ENCODE results near the gene ATP6AP2. TPM values are rescaled to one million over a fixed set of nuclear protein-coding genes. Genes with fewer than 3 reads are reported as not detected.
"Not testable (repeated sequence)": the region's sequence is repeated elsewhere in the genome, so short reads cannot be mapped to it uniquely, and the experiment has no call there.

ATP6AP2 gene
- total RNA-seq, 1 donor from 2014 or later: 48.5 TPM

DNA sequence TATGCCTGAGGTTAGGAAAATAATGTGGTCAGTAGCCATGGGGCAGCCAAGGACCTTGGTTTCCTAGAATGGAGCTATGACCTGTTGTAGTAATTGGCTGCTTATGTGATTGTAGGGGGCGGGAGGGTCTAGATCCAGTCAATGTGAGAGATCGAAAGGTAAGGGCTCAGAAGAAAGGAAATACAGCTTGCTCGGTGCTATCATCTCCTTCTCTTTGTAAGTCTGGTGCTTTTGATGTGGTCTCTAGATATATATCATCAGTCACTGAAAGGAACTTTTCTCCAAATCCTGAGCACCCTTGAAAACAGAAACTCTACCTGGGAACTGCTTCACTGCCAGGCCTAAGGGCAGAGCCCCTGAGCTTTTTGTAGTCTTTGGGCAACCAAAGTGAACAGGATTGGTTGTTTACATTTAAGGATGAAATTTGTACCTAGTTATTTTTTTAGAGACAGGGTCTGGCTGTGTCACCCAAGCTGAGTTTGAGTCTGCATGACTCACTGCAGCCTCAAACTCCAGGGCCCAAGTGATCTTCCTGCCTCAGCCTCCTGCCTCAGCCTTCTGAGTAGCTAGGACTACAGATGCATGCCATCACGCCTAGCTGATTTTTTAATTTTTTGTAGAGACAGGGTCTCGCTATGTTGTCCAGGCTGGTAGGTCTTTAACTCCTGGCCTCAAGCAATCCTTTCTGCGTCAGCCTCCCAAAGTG lies 9.0 kb downstream of the ATP6AP2 start:
- not testable (repeated sequence) for H3K9ac ChIP-seq (ENCODE audit: low read depth in 1 of 3, low read length in 3 of 3); H3K4me1 ChIP-seq (ENCODE audit: control insufficient read depth in 3 of 3, insufficient read depth in 3 of 3, low read length in 3 of 3); H3K9me3 ChIP-seq (ENCODE audit: control insufficient read depth in 3 of 3, low read length in 3 of 3); H3K4me3 ChIP-seq (ENCODE audit: low read length in 3 of 3); H3K27ac ChIP-seq (ENCODE audit: low read depth, low read length); H3K27me3 ChIP-seq (ENCODE audit: control insufficient read depth in 3 of 3, insufficient read depth in 3 of 3, low read length in 3 of 3)
- H3K36me3 ChIP-seq (ENCODE audit: control insufficient read depth in 3 of 3, insufficient read depth in 3 of 3, low read length in 3 of 3): peaks cover 0 to 17% (median 14%) of the 10 kb centered on the region in 3 donors

DNA sequence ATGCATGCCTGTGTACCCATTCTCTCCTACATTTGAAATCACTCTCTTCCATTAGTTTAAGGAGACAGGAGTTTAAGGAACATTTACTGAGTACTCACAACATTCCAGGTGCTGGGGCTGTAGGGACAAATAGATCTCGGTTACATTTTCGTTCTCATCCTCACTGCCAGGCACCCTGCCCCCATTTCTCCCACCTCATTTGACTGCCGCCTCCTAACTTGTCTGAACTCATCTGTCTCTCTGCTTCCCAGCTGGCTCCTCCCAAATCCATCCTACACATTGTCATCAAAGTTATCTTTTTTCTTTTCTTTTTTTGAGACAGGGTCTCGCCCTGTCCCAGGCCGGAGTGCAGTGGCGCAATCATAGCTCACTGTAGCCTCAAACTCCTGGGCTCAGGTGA lies 22.7 kb downstream of the ATP6AP2 start:
- H3K4me1 ChIP-seq (ENCODE audit: control insufficient read depth in 3 of 3, insufficient read depth in 3 of 3, low read length in 3 of 3): no peaks in the 10 kb centered on the region
- no peak overlapping the region for H3K9ac ChIP-seq (ENCODE audit: low read depth in 1 of 3, low read length in 3 of 3)
- no peaks in the 10 kb centered on the region for H3K9me3 ChIP-seq (ENCODE audit: control insufficient read depth in 3 of 3, low read length in 3 of 3)
- H3K27me3 ChIP-seq (ENCODE audit: control insufficient read depth in 3 of 3, insufficient read depth in 3 of 3, low read length in 3 of 3): no peaks in the 10 kb centered on the region
- peaks cover 2 to 13% (median 10%) of the 10 kb centered on the region in 3 donors for H3K36me3 ChIP-seq (ENCODE audit: control insufficient read depth in 3 of 3, insufficient read depth in 3 of 3, low read length in 3 of 3)
- H3K4me3 ChIP-seq (ENCODE audit: low read length in 3 of 3): no peak overlapping the region
- no peak overlapping the region for H3K27ac ChIP-seq (ENCODE audit: low read depth, low read length)

DNA sequence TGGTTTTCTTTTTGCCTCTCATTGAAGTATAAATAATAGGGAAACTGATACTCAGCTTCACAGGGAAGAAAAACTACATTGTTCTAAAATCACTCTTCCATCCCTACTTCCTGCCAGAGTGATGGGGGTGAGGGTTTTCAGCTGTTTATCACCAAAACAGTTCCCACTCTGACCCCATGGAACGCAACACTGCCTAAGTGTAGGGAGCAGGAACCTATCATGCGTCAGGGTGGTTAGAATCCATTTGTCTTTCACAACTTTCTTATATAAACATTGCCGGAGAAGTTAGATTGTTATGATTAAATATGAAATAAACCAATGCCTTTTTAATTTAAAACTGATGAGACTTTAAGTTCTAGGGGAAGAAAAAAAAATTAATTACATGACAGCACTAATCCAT lies 26.6 kb downstream of the ATP6AP2 start:
- H3K4me3 ChIP-seq (ENCODE audit: low read length in 3 of 3): no peak overlapping the region
- peaks cover 0 to 4% (median 0%) of the 10 kb centered on the region in 3 donors for H3K36me3 ChIP-seq (ENCODE audit: control insufficient read depth in 3 of 3, insufficient read depth in 3 of 3, low read length in 3 of 3)
- H3K9ac ChIP-seq (ENCODE audit: low read depth in 1 of 3, low read length in 3 of 3): no peak overlapping the region
- no peaks in the 10 kb centered on the region for H3K4me1 ChIP-seq (ENCODE audit: control insufficient read depth in 3 of 3, insufficient read depth in 3 of 3, low read length in 3 of 3)
- H3K27me3 ChIP-seq (ENCODE audit: control insufficient read depth in 3 of 3, insufficient read depth in 3 of 3, low read length in 3 of 3): no peaks in the 10 kb centered on the region
- no peak overlapping the region for H3K27ac ChIP-seq (ENCODE audit: low read depth, low read length)
- no peaks in the 10 kb centered on the region for H3K9me3 ChIP-seq (ENCODE audit: control insufficient read depth in 3 of 3, low read length in 3 of 3)

DNA sequence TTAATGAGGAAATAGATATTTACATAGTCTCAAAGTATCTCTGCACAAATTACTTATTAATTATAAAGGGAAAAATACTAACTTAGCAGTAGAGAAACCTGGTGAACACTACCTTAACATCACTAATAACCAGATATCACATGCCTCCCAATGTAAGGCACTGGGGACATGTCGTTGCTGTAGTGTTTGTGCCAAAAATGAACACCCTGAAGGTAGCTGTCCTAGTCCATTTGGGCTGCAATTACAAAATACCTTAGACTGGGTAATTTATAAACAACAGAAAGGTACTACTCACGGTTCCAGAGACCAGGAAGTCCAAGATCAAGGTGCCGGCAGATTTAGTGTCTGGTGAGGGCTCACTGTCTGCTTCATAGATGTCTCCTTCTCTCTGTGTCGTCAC lies 31.7 kb downstream of the ATP6AP2 start:
- no peaks in the 10 kb centered on the region for H3K9me3 ChIP-seq (ENCODE audit: control insufficient read depth in 3 of 3, low read length in 3 of 3)
- H3K4me3 ChIP-seq (ENCODE audit: low read length in 3 of 3): no peak overlapping the region
- H3K4me1 ChIP-seq (ENCODE audit: control insufficient read depth in 3 of 3, insufficient read depth in 3 of 3, low read length in 3 of 3): no peaks in the 10 kb centered on the region
- H3K27me3 ChIP-seq (ENCODE audit: control insufficient read depth in 3 of 3, insufficient read depth in 3 of 3, low read length in 3 of 3): no peaks in the 10 kb centered on the region
- H3K36me3 ChIP-seq (ENCODE audit: control insufficient read depth in 3 of 3, insufficient read depth in 3 of 3, low read length in 3 of 3): no peaks in the 10 kb centered on the region
- no peak overlapping the region for H3K9ac ChIP-seq (ENCODE audit: low read depth in 1 of 3, low read length in 3 of 3)
- no peak overlapping the region for H3K27ac ChIP-seq (ENCODE audit: low read depth, low read length)

DNA sequence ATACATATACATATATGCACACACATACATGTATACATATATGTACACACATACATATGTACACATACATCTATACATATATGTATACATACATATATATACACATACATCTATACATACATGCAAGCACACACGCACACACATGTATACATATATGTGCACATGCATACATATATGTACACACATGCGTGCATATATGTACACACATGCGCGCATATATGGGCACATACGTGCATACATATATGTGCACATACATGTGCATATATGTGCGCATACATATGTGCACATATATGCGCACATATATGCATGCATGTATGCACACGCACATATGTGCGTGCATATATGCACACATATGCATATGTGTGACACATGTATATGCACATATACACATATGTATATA lies 35.2 kb downstream of the ATP6AP2 start:
- Histone ChIP-seq H3K4me3 (ENCODE audit: low read length in 3 of 3) (no peak overlapping the region), H3K27me3 (ENCODE audit: control insufficient read depth in 3 of 3, insufficient read depth in 3 of 3, low read length in 3 of 3) (no peaks in the 10 kb centered on the region), H3K9ac (ENCODE audit: low read depth in 1 of 3, low read length in 3 of 3) (no peak overlapping the region), H3K4me1 (ENCODE audit: control insufficient read depth in 3 of 3, insufficient read depth in 3 of 3, low read length in 3 of 3) (no peaks in the 10 kb centered on the region), H3K36me3 (ENCODE audit: control insufficient read depth in 3 of 3, insufficient read depth in 3 of 3, low read length in 3 of 3) (no peaks in the 10 kb centered on the region), H3K27ac (ENCODE audit: low read depth, low read length) (no peak overlapping the region), H3K9me3 (ENCODE audit: control insufficient read depth in 3 of 3, low read length in 3 of 3) (no peaks in the 10 kb centered on the region)

DNA sequence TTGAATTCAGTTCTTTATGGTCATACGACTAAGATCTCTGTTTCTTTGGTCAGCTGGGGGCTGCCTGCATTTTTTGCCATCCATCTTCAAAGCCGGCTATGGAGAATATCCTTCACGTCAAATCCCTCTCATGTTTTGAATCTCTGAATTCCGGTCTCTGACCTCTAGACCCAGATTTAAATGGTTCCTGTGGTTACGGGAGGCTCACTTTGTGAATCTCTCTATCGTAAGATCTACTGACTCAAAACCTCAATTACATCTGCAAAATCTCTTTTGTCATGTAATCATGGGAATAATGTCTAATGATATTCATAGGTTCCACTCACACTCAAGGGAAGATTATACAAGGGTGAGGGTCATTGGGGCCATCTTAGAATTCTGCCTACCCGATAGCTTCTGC lies 36.8 kb downstream of the ATP6AP2 start:
- Histone ChIP-seq H3K9me3 (ENCODE audit: control insufficient read depth in 3 of 3, low read length in 3 of 3) (no peaks in the 10 kb centered on the region), H3K36me3 (ENCODE audit: control insufficient read depth in 3 of 3, insufficient read depth in 3 of 3, low read length in 3 of 3) (no peaks in the 10 kb centered on the region), H3K27me3 (ENCODE audit: control insufficient read depth in 3 of 3, insufficient read depth in 3 of 3, low read length in 3 of 3) (no peaks in the 10 kb centered on the region), H3K4me1 (ENCODE audit: control insufficient read depth in 3 of 3, insufficient read depth in 3 of 3, low read length in 3 of 3) (no peaks in the 10 kb centered on the region), H3K9ac (ENCODE audit: low read depth in 1 of 3, low read length in 3 of 3) (no peak overlapping the region), H3K27ac (ENCODE audit: low read depth, low read length) (no peak overlapping the region), H3K4me3 (ENCODE audit: low read length in 3 of 3) (no peak overlapping the region)

DNA sequence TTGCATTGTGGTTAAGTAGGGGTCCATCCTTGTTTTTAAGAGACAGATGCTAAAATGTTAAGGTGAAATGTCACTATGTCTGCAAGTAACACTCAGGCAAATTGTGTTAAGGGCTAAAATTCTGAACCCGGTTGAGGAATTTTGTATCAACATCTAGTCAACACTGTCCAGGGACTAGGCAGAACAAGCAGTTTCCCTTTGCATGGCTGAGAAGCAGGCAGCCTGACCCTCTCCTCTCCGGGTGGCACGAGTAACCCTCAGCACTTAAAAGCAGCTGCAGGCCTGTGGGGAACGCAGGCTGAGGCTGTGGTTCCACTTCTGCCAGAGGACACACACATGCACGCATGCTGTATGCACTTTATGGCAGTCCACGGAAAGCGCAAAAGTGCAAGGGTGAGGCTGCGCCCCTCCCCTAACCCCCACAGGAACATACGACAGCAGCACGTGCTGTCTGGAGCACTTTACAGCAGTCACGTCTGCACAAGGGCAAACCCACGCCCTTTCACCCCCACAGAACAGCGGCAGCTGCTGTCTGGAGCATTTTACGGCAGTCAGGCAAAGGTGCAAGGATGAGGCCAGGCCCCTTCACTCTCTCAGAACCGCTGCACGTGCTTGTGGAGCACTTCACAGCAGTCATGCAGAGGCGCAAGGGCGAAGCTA lies 41.8 kb downstream of the ATP6AP2 start:
- H3K36me3 ChIP-seq (ENCODE audit: control insufficient read depth in 3 of 3, insufficient read depth in 3 of 3, low read length in 3 of 3): peaks cover 0 to 4% (median 0%) of the 10 kb centered on the region in 3 donors
- H3K9me3 ChIP-seq (ENCODE audit: control insufficient read depth in 3 of 3, low read length in 3 of 3): peaks cover 0 to 6% (median 0%) of the 10 kb centered on the region in 3 donors
- no peaks in the 10 kb centered on the region for H3K4me1 ChIP-seq (ENCODE audit: control insufficient read depth in 3 of 3, insufficient read depth in 3 of 3, low read length in 3 of 3)
- H3K27ac ChIP-seq (ENCODE audit: low read depth, low read length): no peak overlapping the region
- no peak overlapping the region for H3K9ac ChIP-seq (ENCODE audit: low read depth in 1 of 3, low read length in 3 of 3)
- H3K4me3 ChIP-seq (ENCODE audit: low read length in 3 of 3): no peak overlapping the region
- H3K27me3 ChIP-seq (ENCODE audit: control insufficient read depth in 3 of 3, insufficient read depth in 3 of 3, low read length in 3 of 3): no peaks in the 10 kb centered on the region

DNA sequence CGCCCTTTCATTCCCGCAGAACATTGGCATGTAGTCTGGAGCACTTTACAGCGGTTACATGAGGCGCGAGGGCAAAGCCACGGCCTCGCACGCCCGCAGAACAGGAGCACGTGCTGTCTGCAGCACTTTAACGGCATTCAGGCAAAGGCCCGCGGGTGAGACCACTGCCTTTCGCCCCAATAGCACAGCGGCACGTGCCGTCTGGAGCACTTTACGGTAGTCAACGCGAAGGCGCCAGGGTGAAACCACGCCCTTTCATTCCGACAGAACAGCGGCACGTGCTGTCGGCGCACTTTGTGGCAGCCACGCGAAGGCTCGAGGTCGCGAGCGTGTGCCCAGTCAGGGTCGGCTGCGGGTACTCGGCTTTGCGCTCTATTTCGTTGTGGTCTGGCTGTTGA lies 42.4 kb downstream of the ATP6AP2 start, which contains the start of gene MPC1L:
MPC1L (plus strand) TSS at position 290 of the 398 bp plus-strand sequence. CDS start 138 bp downstream, outside the sequence.
- no peak within 1 kb of the TSS for H3K9ac ChIP-seq (ENCODE audit: low read depth in 1 of 3, low read length in 3 of 3)
- H3K36me3 ChIP-seq (ENCODE audit: control insufficient read depth in 3 of 3, insufficient read depth in 3 of 3, low read length in 3 of 3): peaks cover under 1 to 6% (median 1%) of the 10 kb centered on the region in 3 donors
- H3K4me1 ChIP-seq (ENCODE audit: control insufficient read depth in 3 of 3, insufficient read depth in 3 of 3, low read length in 3 of 3): no peaks in the 10 kb centered on the region
- no peak within 1 kb of the TSS for H3K4me3 ChIP-seq (ENCODE audit: low read length in 3 of 3)
- no peak within 1 kb of the TSS for H3K27ac ChIP-seq (ENCODE audit: low read depth, low read length)
- H3K27me3 ChIP-seq (ENCODE audit: control insufficient read depth in 3 of 3, insufficient read depth in 3 of 3, low read length in 3 of 3): no peaks in the 10 kb centered on the region
- H3K9me3 ChIP-seq (ENCODE audit: control insufficient read depth in 3 of 3, low read length in 3 of 3): peaks cover 0 to 6% (median 0%) of the 10 kb centered on the region in 3 donors

DNA sequence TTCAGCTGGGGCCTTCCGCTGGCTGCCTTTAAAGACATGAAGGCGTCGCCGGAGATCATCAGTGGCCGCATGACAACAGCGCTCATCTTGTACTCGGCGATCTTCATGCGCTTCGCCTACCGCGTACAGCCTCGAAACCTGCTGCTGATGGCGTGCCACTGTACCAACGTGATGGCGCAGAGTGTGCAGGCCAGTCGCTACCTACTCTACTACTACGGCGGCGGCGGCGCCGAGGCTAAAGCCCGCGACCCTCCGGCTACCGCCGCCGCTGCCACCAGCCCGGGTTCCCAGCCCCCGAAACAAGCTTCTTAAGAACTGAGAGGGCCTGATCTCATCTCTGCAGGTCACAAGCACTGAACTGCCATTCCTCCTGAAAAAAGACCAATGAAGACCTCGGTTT lies 42.9 kb downstream of the ATP6AP2 start:
- Histone ChIP-seq H3K4me3 (ENCODE audit: low read length in 3 of 3) (no peak overlapping the region), H3K27me3 (ENCODE audit: control insufficient read depth in 3 of 3, insufficient read depth in 3 of 3, low read length in 3 of 3) (no peaks in the 10 kb centered on the region), H3K9ac (ENCODE audit: low read depth in 1 of 3, low read length in 3 of 3) (no peak overlapping the region)

DNA sequence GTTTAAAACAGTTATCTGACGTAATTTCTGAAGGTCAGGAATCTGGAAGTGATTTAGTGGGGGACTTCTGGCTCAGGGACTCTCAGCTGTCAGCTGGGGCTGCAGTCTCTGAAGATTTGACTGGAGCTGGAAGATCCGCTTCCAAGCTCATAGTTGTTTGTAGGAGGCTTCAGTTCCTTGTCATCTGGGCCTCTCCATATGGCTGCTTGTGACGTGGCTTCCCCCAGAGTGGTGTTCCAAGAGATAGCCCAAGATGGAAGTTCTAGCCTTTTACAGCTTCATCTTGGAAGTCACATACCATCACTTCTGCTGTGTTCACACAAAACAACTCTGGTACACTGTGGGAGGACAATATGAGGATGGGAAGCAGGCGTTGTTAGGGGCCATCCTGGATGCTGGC lies 44.5 kb downstream of the ATP6AP2 start:
- Histone ChIP-seq H3K27me3 (ENCODE audit: control insufficient read depth in 3 of 3, insufficient read depth in 3 of 3, low read length in 3 of 3) (no peaks in the 10 kb centered on the region), H3K9me3 (ENCODE audit: control insufficient read depth in 3 of 3, low read length in 3 of 3) (peaks cover 0 to 6% (median 0%) of the 10 kb centered on the region in 3 donors), H3K9ac (ENCODE audit: low read depth in 1 of 3, low read length in 3 of 3) (no peak overlapping the region), H3K4me3 (ENCODE audit: low read length in 3 of 3) (no peak overlapping the region), H3K4me1 (ENCODE audit: control insufficient read depth in 3 of 3, insufficient read depth in 3 of 3, low read length in 3 of 3) (no peaks in the 10 kb centered on the region), H3K36me3 (ENCODE audit: control insufficient read depth in 3 of 3, insufficient read depth in 3 of 3, low read length in 3 of 3) (peaks cover 9 to 19% (median 9%) of the 10 kb centered on the region in 3 donors), H3K27ac (ENCODE audit: low read depth, low read length) (no peak overlapping the region)

More for the DNA sequence above, 42.9 kb downstream of the ATP6AP2 start:
- Histone ChIP-seq H3K4me1 (ENCODE audit: control insufficient read depth in 3 of 3, insufficient read depth in 3 of 3, low read length in 3 of 3) (no peaks in the 10 kb centered on the region), H3K9me3 (ENCODE audit: control insufficient read depth in 3 of 3, low read length in 3 of 3) (peaks cover 0 to 6% (median 0%) of the 10 kb centered on the region in 3 donors), H3K36me3 (ENCODE audit: control insufficient read depth in 3 of 3, insufficient read depth in 3 of 3, low read length in 3 of 3) (peaks cover 5 to 10% (median 7%) of the 10 kb centered on the region in 3 donors), H3K27ac (ENCODE audit: low read depth, low read length) (no peak overlapping the region)

Measured in skeletal muscle tissue (tissue), 4 donors.